Testis (tissue), 2 donors: Measurements from ENCODE around the gene TRMT44.

Experiments
- CTCF ChIP-seq, 3 experiments: fragments of 450-650 bp in 2 of 3; fragments of 200-600 bp in 1 of 3; sonication (generic) in 1 of 3; IDR thresholded peaks; one replicate each; pipeline ENCODE4 v1.5.1; 2016 to 2019; ENCODE audit warnings: antibody characterized with exemption in 3 of 3, mild to moderate bottlenecking in 2 of 3, moderate library complexity in 1 of 3
- POLR2A ChIP-seq: fragments of 450-650 bp; IDR thresholded peaks from one replicate; pipeline ENCODE4 v1.6.1; 2017; ENCODE audit warnings: antibody characterized with exemption, mild to moderate bottlenecking, moderate library complexity

DNA sequence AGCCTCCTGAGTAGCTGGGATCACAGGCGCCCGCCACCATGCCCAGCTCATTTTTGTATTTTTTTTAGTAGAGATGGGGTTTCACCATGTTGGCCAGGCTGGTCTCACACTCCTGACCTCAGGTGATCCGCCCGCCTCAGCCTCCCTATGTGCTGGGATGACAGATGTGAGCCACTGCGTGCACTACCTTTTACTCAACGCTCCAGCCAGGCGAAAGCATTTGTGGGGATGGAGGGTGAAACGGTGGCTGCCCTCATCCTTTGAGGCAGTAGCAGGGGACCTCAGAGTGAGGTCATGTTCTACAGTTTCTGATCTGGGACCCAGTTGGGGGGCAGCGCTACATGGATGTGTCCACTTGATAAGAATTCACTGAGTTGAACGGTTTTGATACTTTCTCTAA lies 73.8 kb downstream of the TRMT44 start:
- TF ChIP-seq CTCF (IDR thresholded peaks at IDR 0.05), result no peak
- TF ChIP-seq POLR2A, result no peak
